ENCODE data around the gene PDZD8. TPM values are rescaled to one million over a fixed set of nuclear protein-coding genes. Genes with fewer than 3 reads are reported as not detected.

The PDZD8 gene
- total RNA-seq, 2 donors from 2014 or later: 53.3 to 60.1 TPM

DNA sequence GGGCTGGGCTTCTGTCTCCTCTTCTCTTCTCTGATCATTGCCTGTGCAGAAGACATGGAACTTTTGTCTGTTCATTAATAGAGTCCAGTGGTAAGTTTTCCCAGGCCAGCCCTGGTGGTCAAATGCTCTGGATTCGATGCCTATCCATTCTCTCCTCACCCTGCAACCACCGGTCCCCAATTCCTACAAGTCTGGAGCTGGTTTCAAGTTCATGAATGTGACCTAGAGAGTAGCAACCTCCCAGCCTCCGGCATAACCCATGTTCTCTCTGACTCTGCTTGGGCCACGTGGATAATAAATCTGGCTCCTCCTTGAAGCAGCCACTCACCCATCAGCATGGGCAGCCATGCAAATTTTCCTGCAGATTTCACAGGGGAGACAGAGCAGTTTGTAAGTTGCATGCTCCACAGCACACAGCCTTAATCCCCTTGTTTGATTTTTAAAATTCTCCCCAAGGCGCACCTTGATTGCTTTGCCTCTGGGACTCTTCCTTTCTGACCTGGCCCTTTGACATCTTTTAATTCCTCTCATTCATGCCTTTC lies 37.3 kb upstream of the PDZD8 start:
- Mint-ChIP-seq H3K27me3 (ENCODE audit: insufficient read depth) (no peaks in the 10 kb centered on the region), H3K4me1 (peaks cover 30% of the 10 kb centered on the region), H3K4me3 (no peak overlapping the region), H3K36me3 (ENCODE audit: low read depth) (no peaks in the 10 kb centered on the region), H3K9me3 (no peaks in the 10 kb centered on the region), H3K27ac (no peak overlapping the region)
- Histone ChIP-seq H3K27me3 (ENCODE audit: control insufficient read depth, insufficient read depth, low read length, poor library complexity, severe bottlenecking) (no peaks in the 10 kb centered on the region), H3K27ac (ENCODE audit: low read depth, low read length) (no peak overlapping the region), H3K9ac (ENCODE audit: extremely low read depth, low read length, poor library complexity, severe bottlenecking) (no peak overlapping the region), H3K4me1 (ENCODE audit: control insufficient read depth, insufficient read depth, low read length) (no peaks in the 10 kb centered on the region), H3K4me3 (ENCODE audit: low read length) (no peak overlapping the region), H3K9me3 (ENCODE audit: control insufficient read depth, low read length) (no peaks in the 10 kb centered on the region), H3K36me3 (ENCODE audit: control insufficient read depth, insufficient read depth, low read length) (no peaks in the 10 kb centered on the region)
- TF ChIP-seq, protein P1, sequence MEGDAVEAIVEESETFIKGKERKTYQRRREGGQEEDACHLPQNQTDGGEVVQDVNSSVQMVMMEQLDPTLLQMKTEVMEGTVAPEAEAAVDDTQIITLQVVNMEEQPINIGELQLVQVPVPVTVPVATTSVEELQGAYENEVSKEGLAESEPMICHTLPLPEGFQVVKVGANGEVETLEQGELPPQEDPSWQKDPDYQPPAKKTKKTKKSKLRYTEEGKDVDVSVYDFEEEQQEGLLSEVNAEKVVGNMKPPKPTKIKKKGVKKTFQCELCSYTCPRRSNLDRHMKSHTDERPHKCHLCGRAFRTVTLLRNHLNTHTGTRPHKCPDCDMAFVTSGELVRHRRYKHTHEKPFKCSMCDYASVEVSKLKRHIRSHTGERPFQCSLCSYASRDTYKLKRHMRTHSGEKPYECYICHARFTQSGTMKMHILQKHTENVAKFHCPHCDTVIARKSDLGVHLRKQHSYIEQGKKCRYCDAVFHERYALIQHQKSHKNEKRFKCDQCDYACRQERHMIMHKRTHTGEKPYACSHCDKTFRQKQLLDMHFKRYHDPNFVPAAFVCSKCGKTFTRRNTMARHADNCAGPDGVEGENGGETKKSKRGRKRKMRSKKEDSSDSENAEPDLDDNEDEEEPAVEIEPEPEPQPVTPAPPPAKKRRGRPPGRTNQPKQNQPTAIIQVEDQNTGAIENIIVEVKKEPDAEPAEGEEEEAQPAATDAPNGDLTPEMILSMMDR (conservative IDR thresholded peaks at IDR 0.05): no peak
- 91 to 95% methylated on average over 3 to 5 of the region's 5 CpGs for WGBS, 2 experiments (ENCODE audit: insufficient coverage in 1 of 2, insufficient read length in 1 of 2)
- DNase-seq: no peak

DNA sequence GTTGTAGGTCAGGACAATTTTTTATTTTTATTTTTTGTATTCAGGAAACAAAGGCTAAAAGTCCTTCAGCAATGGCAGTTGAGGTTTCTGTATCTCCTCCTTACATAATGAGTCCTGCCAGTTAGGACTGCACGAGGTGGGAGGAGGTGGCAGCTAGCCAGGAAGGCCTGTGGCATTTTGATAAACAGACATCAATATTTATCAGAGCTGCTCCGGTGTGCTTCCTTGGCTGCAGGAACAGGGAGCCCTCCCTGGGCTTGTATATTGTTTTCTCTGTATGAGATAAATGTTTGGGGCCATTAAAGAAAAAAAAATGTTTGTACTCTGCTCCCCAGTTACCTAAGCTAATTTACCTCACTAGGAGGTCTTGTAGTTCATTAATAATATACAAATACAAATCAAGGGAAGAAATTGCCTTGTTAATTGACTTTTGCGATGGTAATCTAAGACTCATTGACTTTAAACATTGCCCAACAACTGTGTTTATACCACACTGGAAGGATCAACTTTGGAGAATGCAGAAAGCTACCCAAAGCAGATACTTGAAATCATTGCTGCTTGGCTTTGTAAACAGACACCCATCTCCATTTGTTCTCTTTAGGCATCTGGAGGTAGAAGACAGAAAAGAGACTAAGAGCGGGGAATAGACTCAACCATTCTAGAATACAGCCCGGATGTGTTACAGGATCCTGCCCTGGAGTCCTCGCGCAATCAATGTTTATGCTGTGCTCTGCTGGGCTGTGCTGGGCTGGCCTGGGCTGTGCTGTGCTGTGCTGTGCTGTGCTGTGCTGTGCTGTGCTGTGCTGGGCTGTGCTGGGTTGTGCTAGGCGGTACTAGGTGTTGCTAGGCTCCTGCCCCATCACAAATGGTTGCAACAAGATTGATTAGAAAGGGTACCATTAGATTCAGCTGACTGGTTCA lies 36.5 kb upstream of the PDZD8 start:
- H3K36me3 Mint-ChIP-seq (ENCODE audit: low read depth): no peaks in the 10 kb centered on the region
- no peak overlapping the region for H3K4me3 Mint-ChIP-seq
- no peaks in the 10 kb centered on the region for H3K4me1 ChIP-seq (ENCODE audit: control insufficient read depth, insufficient read depth, low read length)
- TF ChIP-seq, protein P1 (conservative IDR thresholded peaks at IDR 0.05): no peak
- no peak overlapping the region for H3K27ac Mint-ChIP-seq
- no peak for DNase-seq
- H3K27me3 Mint-ChIP-seq (ENCODE audit: insufficient read depth): no peaks in the 10 kb centered on the region
- 88 to 95% methylated on average over 3 to 7 of the region's 8 CpGs for WGBS, 2 experiments (ENCODE audit: insufficient coverage in 1 of 2, insufficient read length in 1 of 2)
- no peaks in the 10 kb centered on the region for H3K9me3 Mint-ChIP-seq
- peaks cover 38% of the 10 kb centered on the region for H3K4me1 Mint-ChIP-seq
- H3K9ac ChIP-seq (ENCODE audit: extremely low read depth, low read length, poor library complexity, severe bottlenecking): no peak overlapping the region
- H3K27ac ChIP-seq (ENCODE audit: low read depth, low read length): no peak overlapping the region
- H3K27me3 ChIP-seq (ENCODE audit: control insufficient read depth, insufficient read depth, low read length, poor library complexity, severe bottlenecking): no peaks in the 10 kb centered on the region
- H3K9me3 ChIP-seq (ENCODE audit: control insufficient read depth, low read length): no peaks in the 10 kb centered on the region
- no peak overlapping the region for H3K4me3 ChIP-seq (ENCODE audit: low read length)
- H3K36me3 ChIP-seq (ENCODE audit: control insufficient read depth, insufficient read depth, low read length): no peaks in the 10 kb centered on the region

DNA sequence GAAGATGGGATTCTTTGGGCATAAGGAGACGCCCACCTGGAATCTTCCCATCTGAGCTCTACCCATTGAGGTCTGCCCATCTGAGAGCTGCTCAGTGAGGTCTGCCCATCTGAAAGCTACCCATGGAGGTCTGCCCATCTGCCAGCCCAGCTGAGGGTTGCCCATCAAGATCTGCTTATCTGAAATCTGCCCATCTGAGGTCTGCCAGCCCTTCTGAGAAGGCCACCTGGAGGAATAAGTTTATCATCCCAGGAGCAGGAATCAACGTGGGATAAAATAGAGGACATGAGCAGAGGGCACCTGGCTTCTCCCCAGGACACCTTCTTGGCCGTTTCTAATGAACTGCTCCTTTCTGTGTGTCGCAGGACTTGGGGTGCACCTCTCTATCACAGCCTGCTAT lies 35.3 kb upstream of the PDZD8 start:
- H3K9me3 ChIP-seq (ENCODE audit: control insufficient read depth, low read length): no peaks in the 10 kb centered on the region
- TF ChIP-seq, protein P1 (conservative IDR thresholded peaks at IDR 0.05): no peak
- Mint-ChIP-seq H3K36me3 (ENCODE audit: low read depth) (no peaks in the 10 kb centered on the region), H3K4me3 (no peak overlapping the region), H3K4me1 (peaks cover 41% of the 10 kb centered on the region), H3K9me3 (no peaks in the 10 kb centered on the region), H3K27ac (no peak overlapping the region), H3K27me3 (ENCODE audit: insufficient read depth) (no peaks in the 10 kb centered on the region)
- no peaks in the 10 kb centered on the region for H3K4me1 ChIP-seq (ENCODE audit: control insufficient read depth, insufficient read depth, low read length)
- no peak overlapping the region for H3K27ac ChIP-seq (ENCODE audit: low read depth, low read length)
- 87 to 93% methylated on average over 4 of the region's 4 CpGs for WGBS, 2 experiments (ENCODE audit: insufficient coverage in 1 of 2, insufficient read length in 1 of 2)
- H3K27me3 ChIP-seq (ENCODE audit: control insufficient read depth, insufficient read depth, low read length, poor library complexity, severe bottlenecking): no peaks in the 10 kb centered on the region
- no peak overlapping the region for H3K4me3 ChIP-seq (ENCODE audit: low read length)
- no peak overlapping the region for H3K9ac ChIP-seq (ENCODE audit: extremely low read depth, low read length, poor library complexity, severe bottlenecking)
- DNase-seq: no peak
- H3K36me3 ChIP-seq (ENCODE audit: control insufficient read depth, insufficient read depth, low read length): no peaks in the 10 kb centered on the region

All from endodermal cell (in vitro differentiated cells).